Right lobe of liver (tissue), 6 donors: ENCODE data around the gene KRT80. TPM values are rescaled to one million over a fixed set of nuclear protein-coding genes. Genes with fewer than 3 reads are reported as not detected.

Experiments used
- ATAC-seq, 4 donors: fragments of 200-7000 bp; cut with Tn5 transposase; one replicate each; pipeline ENCODE4 v1.9.1; 2020; ENCODE audit warnings: mild to moderate bottlenecking in 4 of 4, moderate library complexity in 4 of 4
- DNase-seq, 3 donors: peaks; one replicate each; pipeline ENCODE4 v3.0.0-alpha.2; 2020
- H3K27ac ChIP-seq, 3 donors: fragments of 200-600 bp; one replicate each; pipeline ENCODE4 v1.8.0; 2022
- H3K27me3 ChIP-seq, 2 donors: fragments of 200-600 bp; one replicate each; pipeline ENCODE4 v1.8.0; 2022
- H3K36me3 ChIP-seq, 4 donors: fragments of 200-600 bp; sonication (generic) in 1 of 4; one replicate each; pipeline versions ENCODE4 v1.5.1 to v1.8.0; 2017 to 2022; ENCODE audit warnings: control low read depth in 1 of 4
- H3K4me1 ChIP-seq, 4 donors: fragments of 200-600 bp; sonication (generic) in 1 of 4; one replicate each; pipeline versions ENCODE4 v1.5.1 to v1.8.0; 2017 to 2022; ENCODE audit warnings: control low read depth in 1 of 4
- H3K4me3 ChIP-seq, 3 donors: fragments of 200-600 bp; one replicate each; pipeline ENCODE4 v1.8.0; 2022
- H3K9me3 ChIP-seq, 4 donors: fragments of 200-600 bp; sonication (generic) in 1 of 4; one replicate each; pipeline versions ENCODE4 v1.5.1 to v1.8.0; 2017 to 2022; ENCODE audit warnings: control low read depth in 1 of 4
- POLR2A ChIP-seq: fragments of 450-650 bp; IDR thresholded peaks from one replicate; pipeline ENCODE4 v1.6.1; 2017; ENCODE audit warnings: antibody characterized with exemption, mild to moderate bottlenecking
- WGBS: methylation state at CpG from one replicate; pipeline ENCODE4 v1.1.6; 2018; ENCODE audit warnings: low coverage, low lambda C conversion rate; ENCODE audit not compliant: insufficient coverage; ENCODE audit errors: missing lambda C conversion rate; 5-methylcytosine and 5-hydroxymethylcytosine counted together
- intact Hi-C, 2 donors: fragments of 100-400 bp; cut with DNase I; formaldehyde crosslinking; loops; one replicate each; pipeline versions ENCODE4 v1.11.2 to v1.14.1; 2022
- total RNA-seq, 6 experiments: library from RNA; depleted of rRNA in 2 of 6; stranded (reverse); fragments of >200 nt in 2 of 6; fragmentation: NEBNext Ultra II Directional in 3 of 6; extraction: Animal tissue kit (Norgen Biotek cat#: 25700) in 3 of 6; gene quantifications; one replicate each; pipeline versions ENCODE4 v1.1.0 to v1.2.4, GENCODE V29; 2016 to 2023
- TF ChIP-seq, protein P1 (sequence below), 4 donors: fragments of 200-600 bp in 3 of 4; fragments of 450-650 bp in 1 of 4; IDR thresholded peaks; one replicate each; pipeline versions ENCODE4 v1.5.1 to v1.8.0; 2016 to 2022; ENCODE audit warnings: antibody characterized with exemption in 4 of 4, mild to moderate bottlenecking in 2 of 4
- donor health status: DM: no; HTN: yes; CAD: no.
- donor health status: DM: no; HTN: no; CAD: no.
- donor health status: DM: no; HTN: no; CAD: no.
- donor health status: DM: no; HTN: yes; CAD: no.
- donor health status: DM: no; HTN: yes; CAD: no.

Gene KRT80
- total RNA-seq, 6 experiments from 2014 or later = 0.09 to 0.51 (median 0.15) TPM

- DNase-seq = peak in 1 of 3 donors; percentile 57
- no peak for TF ChIP-seq POLR2A
- TF ChIP-seq, protein P1, sequence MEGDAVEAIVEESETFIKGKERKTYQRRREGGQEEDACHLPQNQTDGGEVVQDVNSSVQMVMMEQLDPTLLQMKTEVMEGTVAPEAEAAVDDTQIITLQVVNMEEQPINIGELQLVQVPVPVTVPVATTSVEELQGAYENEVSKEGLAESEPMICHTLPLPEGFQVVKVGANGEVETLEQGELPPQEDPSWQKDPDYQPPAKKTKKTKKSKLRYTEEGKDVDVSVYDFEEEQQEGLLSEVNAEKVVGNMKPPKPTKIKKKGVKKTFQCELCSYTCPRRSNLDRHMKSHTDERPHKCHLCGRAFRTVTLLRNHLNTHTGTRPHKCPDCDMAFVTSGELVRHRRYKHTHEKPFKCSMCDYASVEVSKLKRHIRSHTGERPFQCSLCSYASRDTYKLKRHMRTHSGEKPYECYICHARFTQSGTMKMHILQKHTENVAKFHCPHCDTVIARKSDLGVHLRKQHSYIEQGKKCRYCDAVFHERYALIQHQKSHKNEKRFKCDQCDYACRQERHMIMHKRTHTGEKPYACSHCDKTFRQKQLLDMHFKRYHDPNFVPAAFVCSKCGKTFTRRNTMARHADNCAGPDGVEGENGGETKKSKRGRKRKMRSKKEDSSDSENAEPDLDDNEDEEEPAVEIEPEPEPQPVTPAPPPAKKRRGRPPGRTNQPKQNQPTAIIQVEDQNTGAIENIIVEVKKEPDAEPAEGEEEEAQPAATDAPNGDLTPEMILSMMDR (IDR thresholded peaks at IDR 0.05) = no peak
- intact Hi-C loops = no loop called here
- peak in 2 of 4 donors; percentile 5 to 25 for ATAC-seq
- Histone ChIP-seq H3K27ac (no peak overlapping the region), H3K36me3 (no peaks in the 10 kb centered on the region), H3K9me3 (no peaks in the 10 kb centered on the region), H3K4me3 (no peak overlapping the region), H3K27me3 (no peaks in the 10 kb centered on the region), H3K4me1 (no peaks in the 10 kb centered on the region)
- WGBS = 13% methylated on average over 1 of the region's 10 CpGs
These were observed 16.1 kb upstream of the KRT80 start for GRCh38 chr12:52207895-52208294.

DNA sequence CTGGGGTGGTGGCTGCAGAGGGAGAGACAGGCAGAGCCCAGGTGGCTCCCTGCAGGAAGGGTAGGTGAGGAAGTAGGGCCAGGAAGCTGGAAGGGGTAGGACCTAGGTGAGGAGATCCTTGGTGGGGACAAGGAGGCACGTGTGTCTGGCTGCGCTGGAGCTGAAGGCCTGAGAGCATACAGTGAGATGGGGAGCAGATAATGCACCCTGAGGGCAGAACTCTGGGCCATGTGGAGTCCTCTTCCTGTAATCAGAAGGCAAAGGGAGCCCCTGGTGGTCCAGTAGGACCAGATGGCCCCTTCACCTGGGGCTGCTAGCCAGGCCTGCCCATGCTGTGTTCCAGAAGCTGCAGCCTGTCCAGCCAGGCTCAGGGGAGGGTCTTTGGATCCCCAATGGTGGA lies 15.3 kb upstream of the KRT80 start:
- intact Hi-C loops = no loop called here
- DNase-seq (peak in 1 of 3 donors; percentile 23), ATAC-seq (no peak)
- H3K27me3 ChIP-seq = no peaks in the 10 kb centered on the region
- no peak for TF ChIP-seq POLR2A
- TF ChIP-seq, protein P1 (IDR thresholded peaks at IDR 0.05) = no peak
- WGBS = 72% methylated on average over 2 of the region's 2 CpGs
- no peaks in the 10 kb centered on the region for H3K36me3 ChIP-seq
- H3K4me1 ChIP-seq = no peaks in the 10 kb centered on the region
- no peaks in the 10 kb centered on the region for H3K9me3 ChIP-seq
- no peak overlapping the region for H3K4me3 ChIP-seq
- H3K27ac ChIP-seq = no peak overlapping the region

DNA sequence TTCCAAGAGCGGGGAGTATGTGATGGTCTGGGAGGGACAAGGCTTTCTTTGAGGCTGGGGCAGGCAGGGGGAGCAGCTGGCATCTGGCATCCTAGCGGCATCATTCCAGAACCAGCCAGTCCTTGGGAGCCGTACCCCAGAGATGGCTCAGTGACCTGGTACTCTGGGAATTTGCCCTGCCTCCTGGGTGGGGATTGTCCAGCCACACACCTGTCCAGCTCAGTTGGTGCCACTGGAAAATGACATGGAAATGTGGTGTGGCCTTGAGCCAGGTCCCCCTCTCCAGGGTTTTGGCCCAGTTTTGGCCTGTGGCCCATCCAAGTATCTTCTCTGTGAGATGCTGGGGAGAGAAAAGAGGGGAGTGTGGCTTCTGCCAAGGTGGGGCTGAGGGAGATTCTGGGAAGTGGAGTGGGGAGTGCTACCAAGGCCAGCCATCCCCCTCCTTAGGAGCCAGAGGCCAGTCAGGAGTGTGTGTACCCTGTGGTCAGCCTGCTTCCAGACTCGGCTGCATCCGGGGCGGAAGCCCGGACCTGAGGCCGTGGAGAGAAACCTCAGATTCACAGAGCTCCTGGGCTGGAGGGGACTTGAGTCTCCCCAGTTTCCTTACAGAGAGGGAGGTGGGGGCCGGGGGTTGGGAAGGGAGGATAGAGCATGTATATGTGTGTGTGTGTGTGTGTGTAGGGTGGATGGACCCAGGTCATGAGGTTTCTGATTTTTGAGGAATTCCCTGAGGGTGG lies 14.7 kb upstream of the KRT80 start:
- WGBS = 57% methylated on average over 3 of the region's 9 CpGs
- DNase-seq = no peak
- H3K36me3 ChIP-seq = no peaks in the 10 kb centered on the region
- TF ChIP-seq, protein P1 (IDR thresholded peaks at IDR 0.05) = no peak
- no peak for TF ChIP-seq POLR2A
- H3K27me3 ChIP-seq = no peaks in the 10 kb centered on the region
- ATAC-seq = no peak
- no peak overlapping the region for H3K4me3 ChIP-seq
- no peaks in the 10 kb centered on the region for H3K9me3 ChIP-seq
- H3K4me1 ChIP-seq = no peaks in the 10 kb centered on the region
- H3K27ac ChIP-seq = no peak overlapping the region
- intact Hi-C loops = no loop called here

DNA sequence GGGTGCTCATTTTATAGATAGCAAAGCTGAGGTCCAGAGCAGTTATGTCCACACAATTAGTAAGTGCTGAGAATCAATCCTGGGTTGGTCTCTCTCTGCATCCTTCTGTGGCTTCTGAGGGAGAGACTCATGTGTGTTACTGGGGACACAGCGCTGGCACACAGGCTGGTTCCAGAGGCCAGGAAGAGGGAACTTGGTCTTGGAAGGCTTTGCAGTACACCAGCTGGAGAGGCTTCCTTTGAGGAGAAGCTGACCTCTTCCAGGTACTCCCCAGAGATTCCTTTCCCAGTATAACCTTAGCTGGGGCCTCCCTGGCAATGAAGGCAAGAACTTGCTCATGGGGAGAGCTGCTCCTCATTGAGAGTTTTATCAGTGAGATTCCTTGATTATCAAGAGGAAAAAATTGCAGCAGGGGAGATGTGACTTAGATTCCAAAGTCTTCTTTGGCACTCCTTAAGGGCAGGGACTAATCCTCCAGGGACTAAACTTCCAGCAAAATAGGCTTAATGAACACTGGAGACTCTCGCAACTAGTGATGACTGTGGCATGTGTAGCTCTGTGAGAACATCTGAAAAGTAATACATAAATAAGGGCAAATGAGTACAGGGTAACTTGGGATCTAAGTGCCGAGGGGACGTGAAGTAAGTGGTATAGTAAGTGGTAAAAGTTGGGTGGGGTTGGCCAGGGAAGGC lies 13.9 kb upstream of the KRT80 start:
- intact Hi-C loops = no loop called here
- Histone ChIP-seq H3K4me3 (no peak overlapping the region), H3K4me1 (no peaks in the 10 kb centered on the region), H3K36me3 (no peaks in the 10 kb centered on the region), H3K27me3 (no peaks in the 10 kb centered on the region), H3K27ac (no peak overlapping the region), H3K9me3 (no peaks in the 10 kb centered on the region)
- TF ChIP-seq, protein P1 (IDR thresholded peaks at IDR 0.05) = no peak
- TF ChIP-seq POLR2A = no peak
- WGBS = 77% methylated on average over 3 of the region's 4 CpGs
- no peak for ATAC-seq
- DNase-seq = peak in 1 of 3 donors; percentile 13
